Measurements from ENCODE around the gene TBCK. TPM values are rescaled to one million over a fixed set of nuclear protein-coding genes. Genes with fewer than 3 reads are reported as not detected.

The TBCK gene
- total and polyA plus RNA-seq, 2 of the 13 experiments (the other 11 are each of a cell fraction or from before 2014, with no cell fraction given): 51.0 to 62.4 TPM

DNA sequence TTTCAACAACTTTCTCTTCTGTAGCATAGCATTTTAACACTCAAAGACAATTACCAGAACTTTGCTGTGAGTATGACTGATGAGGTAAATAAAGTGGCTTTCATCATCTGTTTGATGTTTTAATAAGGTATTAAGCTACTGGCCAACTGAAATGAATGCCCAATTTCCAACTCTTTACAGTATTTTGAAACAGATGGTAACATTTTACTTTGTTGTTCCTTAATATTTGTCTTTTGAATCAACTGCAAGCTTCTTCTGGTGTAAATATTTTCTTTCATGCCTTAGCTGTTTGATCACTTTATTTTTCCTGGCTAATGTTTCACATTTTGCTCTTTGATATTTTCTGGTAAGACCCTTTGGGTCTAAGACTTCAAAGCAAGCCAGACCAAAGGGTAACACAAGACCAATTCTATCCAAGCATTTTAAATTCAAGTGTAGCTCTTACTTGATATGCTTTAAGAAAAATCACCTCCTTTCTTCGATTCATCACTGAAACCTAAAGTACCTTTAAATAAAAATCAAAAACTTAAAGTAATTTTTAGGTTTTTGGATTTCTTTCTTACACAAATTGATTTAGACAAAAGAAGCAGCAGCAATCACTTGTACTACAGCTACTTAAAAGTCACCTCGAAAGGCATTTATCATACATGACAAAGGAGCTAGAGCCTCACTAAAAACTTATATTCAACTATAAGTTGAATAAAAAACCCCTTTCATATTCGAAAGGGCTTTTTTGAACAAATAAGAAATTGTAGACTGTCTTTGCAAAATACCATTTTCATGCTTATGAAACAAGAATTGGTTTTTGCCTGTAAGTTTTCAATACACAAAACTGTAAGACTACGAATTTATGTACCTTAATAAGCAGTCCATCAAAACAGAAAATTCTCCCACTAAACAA is 57.6 kb downstream of the TBCK start (continued):
- peak; percentile 74 for TF ChIP-seq HHEX (CRISPR knock-in tag; IDR thresholded peaks at IDR 0.05)
- TF ChIP-seq, protein P1, sequence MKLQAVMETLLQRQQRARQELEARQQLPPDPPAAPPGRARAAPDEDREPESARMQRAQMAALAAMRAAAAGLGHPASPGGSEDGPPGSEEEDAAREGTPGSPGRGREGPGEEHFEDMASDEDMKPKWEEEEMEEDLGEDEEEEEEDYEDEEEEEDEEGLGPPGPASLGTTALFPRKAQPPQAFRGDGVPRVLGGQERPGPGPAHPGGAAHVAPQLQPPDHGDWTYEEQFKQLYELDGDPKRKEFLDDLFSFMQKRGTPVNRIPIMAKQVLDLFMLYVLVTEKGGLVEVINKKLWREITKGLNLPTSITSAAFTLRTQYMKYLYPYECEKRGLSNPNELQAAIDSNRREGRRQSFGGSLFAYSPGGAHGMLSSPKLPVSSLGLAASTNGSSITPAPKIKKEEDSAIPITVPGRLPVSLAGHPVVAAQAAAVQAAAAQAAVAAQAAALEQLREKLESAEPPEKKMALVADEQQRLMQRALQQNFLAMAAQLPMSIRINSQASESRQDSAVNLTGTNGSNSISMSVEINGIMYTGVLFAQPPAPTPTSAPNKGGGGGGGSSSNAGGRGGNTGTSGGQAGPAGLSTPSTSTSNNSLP (IDR thresholded peaks at IDR 0.05; ENCODE audit: low read depth, low read length): peak; percentile 94
- 0 out of 2 replicates have a peak, but pooled peaks have one; percentile 34 for TF ChIP-seq ATF7 (IDR thresholded peaks at IDR 0.05)
- TF ChIP-seq ATF7 (CRISPR knock-in tag; IDR thresholded peaks at IDR 0.05): no peak; the same call in 1 of the 2 replicates
- TF ChIP-seq ONECUT2 (CRISPR knock-in tag; IDR thresholded peaks at IDR 0.05): 0 out of 2 replicates have a peak, but pooled peaks have one; percentile 27
- peak; percentile 100 for TF ChIP-seq NFIC (IDR thresholded peaks at IDR 0.05; ENCODE audit: low read length)
- peak; percentile 76; the same call in 1 of the 2 replicates for TF ChIP-seq ZKSCAN8 (CRISPR knock-in tag; IDR thresholded peaks at IDR 0.05; ENCODE audit: borderline replicate concordance)
- TF ChIP-seq, protein P2, sequence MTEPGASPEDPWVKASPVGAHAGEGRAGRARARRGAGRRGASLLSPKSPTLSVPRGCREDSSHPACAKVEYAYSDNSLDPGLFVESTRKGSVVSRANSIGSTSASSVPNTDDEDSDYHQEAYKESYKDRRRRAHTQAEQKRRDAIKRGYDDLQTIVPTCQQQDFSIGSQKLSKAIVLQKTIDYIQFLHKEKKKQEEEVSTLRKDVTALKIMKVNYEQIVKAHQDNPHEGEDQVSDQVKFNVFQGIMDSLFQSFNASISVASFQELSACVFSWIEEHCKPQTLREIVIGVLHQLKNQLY (CRISPR knock-in tag; IDR thresholded peaks at IDR 0.05): peak; percentile 63; the same call in 1 of the 2 replicates
- TF ChIP-seq, protein P3, sequence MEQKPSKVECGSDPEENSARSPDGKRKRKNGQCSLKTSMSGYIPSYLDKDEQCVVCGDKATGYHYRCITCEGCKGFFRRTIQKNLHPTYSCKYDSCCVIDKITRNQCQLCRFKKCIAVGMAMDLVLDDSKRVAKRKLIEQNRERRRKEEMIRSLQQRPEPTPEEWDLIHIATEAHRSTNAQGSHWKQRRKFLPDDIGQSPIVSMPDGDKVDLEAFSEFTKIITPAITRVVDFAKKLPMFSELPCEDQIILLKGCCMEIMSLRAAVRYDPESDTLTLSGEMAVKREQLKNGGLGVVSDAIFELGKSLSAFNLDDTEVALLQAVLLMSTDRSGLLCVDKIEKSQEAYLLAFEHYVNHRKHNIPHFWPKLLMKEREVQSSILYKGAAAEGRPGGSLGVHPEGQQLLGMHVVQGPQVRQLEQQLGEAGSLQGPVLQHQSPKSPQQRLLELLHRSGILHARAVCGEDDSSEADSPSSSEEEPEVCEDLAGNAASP (CRISPR knock-in tag; IDR thresholded peaks at IDR 0.05; ENCODE audit: borderline replicate concordance): peak; percentile 62; the same call in 1 of the 2 replicates
- TF ChIP-seq, protein P4, sequence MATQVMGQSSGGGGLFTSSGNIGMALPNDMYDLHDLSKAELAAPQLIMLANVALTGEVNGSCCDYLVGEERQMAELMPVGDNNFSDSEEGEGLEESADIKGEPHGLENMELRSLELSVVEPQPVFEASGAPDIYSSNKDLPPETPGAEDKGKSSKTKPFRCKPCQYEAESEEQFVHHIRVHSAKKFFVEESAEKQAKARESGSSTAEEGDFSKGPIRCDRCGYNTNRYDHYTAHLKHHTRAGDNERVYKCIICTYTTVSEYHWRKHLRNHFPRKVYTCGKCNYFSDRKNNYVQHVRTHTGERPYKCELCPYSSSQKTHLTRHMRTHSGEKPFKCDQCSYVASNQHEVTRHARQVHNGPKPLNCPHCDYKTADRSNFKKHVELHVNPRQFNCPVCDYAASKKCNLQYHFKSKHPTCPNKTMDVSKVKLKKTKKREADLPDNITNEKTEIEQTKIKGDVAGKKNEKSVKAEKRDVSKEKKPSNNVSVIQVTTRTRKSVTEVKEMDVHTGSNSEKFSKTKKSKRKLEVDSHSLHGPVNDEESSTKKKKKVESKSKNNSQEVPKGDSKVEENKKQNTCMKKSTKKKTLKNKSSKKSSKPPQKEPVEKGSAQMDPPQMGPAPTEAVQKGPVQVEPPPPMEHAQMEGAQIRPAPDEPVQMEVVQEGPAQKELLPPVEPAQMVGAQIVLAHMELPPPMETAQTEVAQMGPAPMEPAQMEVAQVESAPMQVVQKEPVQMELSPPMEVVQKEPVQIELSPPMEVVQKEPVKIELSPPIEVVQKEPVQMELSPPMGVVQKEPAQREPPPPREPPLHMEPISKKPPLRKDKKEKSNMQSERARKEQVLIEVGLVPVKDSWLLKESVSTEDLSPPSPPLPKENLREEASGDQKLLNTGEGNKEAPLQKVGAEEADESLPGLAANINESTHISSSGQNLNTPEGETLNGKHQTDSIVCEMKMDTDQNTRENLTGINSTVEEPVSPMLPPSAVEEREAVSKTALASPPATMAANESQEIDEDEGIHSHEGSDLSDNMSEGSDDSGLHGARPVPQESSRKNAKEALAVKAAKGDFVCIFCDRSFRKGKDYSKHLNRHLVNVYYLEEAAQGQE (IDR thresholded peaks at IDR 0.05; ENCODE audit: borderline replicate concordance in 1 of 2, low read depth in 1 of 2, low read length in 2 of 2): peak in 1 of 2 experiments; percentile 49; a peak in 1 of 4 replicates
- peak; percentile 59; the same call in 1 of the 2 replicates for TF ChIP-seq THAP11 (CRISPR knock-in tag; IDR thresholded peaks at IDR 0.05)
- TF ChIP-seq TP53 (CRISPR knock-in tag; conservative IDR thresholded peaks at IDR 0.05): no peak
- TF ChIP-seq, protein P5, sequence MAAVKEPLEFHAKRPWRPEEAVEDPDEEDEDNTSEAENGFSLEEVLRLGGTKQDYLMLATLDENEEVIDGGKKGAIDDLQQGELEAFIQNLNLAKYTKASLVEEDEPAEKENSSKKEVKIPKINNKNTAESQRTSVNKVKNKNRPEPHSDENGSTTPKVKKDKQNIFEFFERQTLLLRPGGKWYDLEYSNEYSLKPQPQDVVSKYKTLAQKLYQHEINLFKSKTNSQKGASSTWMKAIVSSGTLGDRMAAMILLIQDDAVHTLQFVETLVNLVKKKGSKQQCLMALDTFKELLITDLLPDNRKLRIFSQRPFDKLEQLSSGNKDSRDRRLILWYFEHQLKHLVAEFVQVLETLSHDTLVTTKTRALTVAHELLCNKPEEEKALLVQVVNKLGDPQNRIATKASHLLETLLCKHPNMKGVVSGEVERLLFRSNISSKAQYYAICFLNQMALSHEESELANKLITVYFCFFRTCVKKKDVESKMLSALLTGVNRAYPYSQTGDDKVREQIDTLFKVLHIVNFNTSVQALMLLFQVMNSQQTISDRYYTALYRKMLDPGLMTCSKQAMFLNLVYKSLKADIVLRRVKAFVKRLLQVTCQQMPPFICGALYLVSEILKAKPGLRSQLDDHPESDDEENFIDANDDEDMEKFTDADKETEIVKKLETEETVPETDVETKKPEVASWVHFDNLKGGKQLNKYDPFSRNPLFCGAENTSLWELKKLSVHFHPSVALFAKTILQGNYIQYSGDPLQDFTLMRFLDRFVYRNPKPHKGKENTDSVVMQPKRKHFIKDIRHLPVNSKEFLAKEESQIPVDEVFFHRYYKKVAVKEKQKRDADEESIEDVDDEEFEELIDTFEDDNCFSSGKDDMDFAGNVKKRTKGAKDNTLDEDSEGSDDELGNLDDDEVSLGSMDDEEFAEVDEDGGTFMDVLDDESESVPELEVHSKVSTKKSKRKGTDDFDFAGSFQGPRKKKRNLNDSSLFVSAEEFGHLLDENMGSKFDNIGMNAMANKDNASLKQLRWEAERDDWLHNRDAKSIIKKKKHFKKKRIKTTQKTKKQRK (IDR thresholded peaks at IDR 0.05; ENCODE audit: low read length): no peak
- peak; percentile 75; the same call in 1 of the 2 replicates for TF ChIP-seq FOXK1 (CRISPR knock-in tag; IDR thresholded peaks at IDR 0.05; ENCODE audit: borderline replicate concordance, low read depth)
- TF ChIP-seq ZNF484 (CRISPR knock-in tag; IDR thresholded peaks at IDR 0.05; ENCODE audit: borderline replicate concordance, low read depth): no peak
- TF ChIP-seq FOXO1 (CRISPR knock-in tag; IDR thresholded peaks at IDR 0.05): peak; percentile 88
- TF ChIP-seq MYC (CRISPR knock-in tag; IDR thresholded peaks at IDR 0.05; ENCODE audit: borderline replicate concordance): no peak
- peak; percentile 88 for TF ChIP-seq PPARG (CRISPR knock-in tag; conservative IDR thresholded peaks at IDR 0.05)
